Panc1 (cell line): ENCODE results near the gene CHCHD1. TPM values are rescaled to one million over a fixed set of nuclear protein-coding genes. Genes with fewer than 3 reads are reported as not detected.

Experiments used
- ATAC-seq: fragments of 200-7000 bp; cut with Tn5 transposase; 2 replicates; pipeline ENCODE4 v1.9.1; 2020; ENCODE audit warnings: mild to moderate bottlenecking, moderate library complexity
- BruUV-seq: library from RNA; stranded (reverse); fragments of 400-500 nt; replicated peaks from 2 replicates; lab custom pipeline; 2021; lab: Mats Ljungman, UMichigan
- CTCF ChIA-PET: fragments of 300-600 bp; sonication (Branson Sonifier 250); formaldehyde crosslinking; loops from one replicate; lab custom pipeline; 2022; ENCODE audit warnings: antibody characterized with exemption; lab: Charles Lee
- POLR2A ChIA-PET: fragments of 300-600 bp; sonication (Branson Sonifier 250); formaldehyde crosslinking; loops from one replicate; lab custom pipeline; 2022; ENCODE audit warnings: antibody characterized with exemption; lab: Charles Lee
- DNase-seq: peaks from one replicate; pipeline ENCODE4 v3.0.0-alpha.2; 2010; ENCODE audit warnings: low read depth, low spot score
- H3K27ac ChIP-seq: 2 replicates; pipeline ENCODE4 v1.5.1; 2011; ENCODE audit warnings: mild to moderate bottlenecking, low read length, inconsistent platforms
- H3K27me3 ChIP-seq: fragments of 200-500 bp; sonication (Bioruptor generic); 2 replicates; pipeline ENCODE4 v1.6.0; 2014; ENCODE audit warnings: low read length, inconsistent platforms; ENCODE audit not compliant: control insufficient read depth, insufficient read depth
- H3K36me3 ChIP-seq: fragments of 200-500 bp; sonication (Bioruptor generic); 2 replicates; pipeline ENCODE4 v1.5.1; 2014; ENCODE audit warnings: inconsistent platforms, mild to moderate bottlenecking, low read length, moderate library complexity; ENCODE audit not compliant: control insufficient read depth, insufficient read depth
- H3K4me1 ChIP-seq: 2 replicates; pipeline ENCODE4 v1.5.1; 2011; ENCODE audit warnings: inconsistent platforms, mild to moderate bottlenecking, low read length, moderate library complexity; ENCODE audit not compliant: control insufficient read depth, insufficient read depth
- H3K4me3 ChIP-seq, 2 experiments: 2 replicates each; pipeline ENCODE4 v1.5.1; 2011 to 2012; ENCODE audit warnings: low read depth in 2 of 2, low read length in 2 of 2, mild to moderate bottlenecking in 2 of 2, inconsistent platforms in 1 of 2, moderate library complexity in 1 of 2
- H3K9me3 ChIP-seq: fragments of 200-500 bp; sonication (Bioruptor generic); 2 replicates; pipeline ENCODE4 v1.5.1; 2014; ENCODE audit warnings: low read depth, mild to moderate bottlenecking, inconsistent platforms, low read length, moderate library complexity; ENCODE audit not compliant: control insufficient read depth, insufficient read depth
- POLR2AphosphoS5 ChIP-seq: IDR thresholded peaks from 2 replicates; pipeline ENCODE4 v1.6.1; 2012; ENCODE audit warnings: mild to moderate bottlenecking, low read depth, low read length, moderate library complexity
- SIN3A ChIP-seq: IDR thresholded peaks from 2 replicates; pipeline ENCODE4 v1.6.1; 2012; ENCODE audit warnings: low read depth, mild to moderate bottlenecking, low read length, moderate library complexity, borderline replicate concordance; ENCODE audit not compliant: insufficient read depth
- TCF7L2 ChIP-seq: IDR thresholded peaks from 2 replicates; pipeline ENCODE4 v1.6.1; 2011; ENCODE audit warnings: mild to moderate bottlenecking, low read depth, low read length, inconsistent platforms
- in situ Hi-C: cut with HindIII; loops from 2 replicates; pipeline ENCODE4 v1.10.0; 2016; ENCODE audit warnings: low sequenced_read_pairs, low pct_unique_long_range_greater_than_20kb
- intact Hi-C: fragments of 100-400 bp; cut with micrococcal nuclease; formaldehyde crosslinking; loops from one replicate; pipeline ENCODE4 v1.10.0; 2022; ENCODE audit not compliant: unreplicated experiment
- total RNA-seq: library from RNA; stranded (reverse); gene quantifications from one replicate; pipeline ENCODE4 v1.2.1, GENCODE V29; 2021; ENCODE audit not compliant: unreplicated experiment
- TF ChIP-seq, protein P1 (sequence below): fragments of 450-650 bp; IDR thresholded peaks from 2 replicates; pipeline ENCODE4 v1.5.1; 2017; ENCODE audit warnings: mild to moderate bottlenecking
- TF ChIP-seq, protein P2 (sequence below), 2 experiments: IDR thresholded peaks; 2 replicates each; pipeline ENCODE4 v1.6.1; 2011 to 2012; ENCODE audit warnings: low read depth in 2 of 2, control low read depth in 1 of 2, low read length in 1 of 2, mild to moderate bottlenecking in 1 of 2, moderate library complexity in 1 of 2; ENCODE audit not compliant: insufficient read depth in 1 of 2

Gene CHCHD1
- total RNA-seq, 1 experiment from 2014 or later: 41.2 TPM

DNA sequence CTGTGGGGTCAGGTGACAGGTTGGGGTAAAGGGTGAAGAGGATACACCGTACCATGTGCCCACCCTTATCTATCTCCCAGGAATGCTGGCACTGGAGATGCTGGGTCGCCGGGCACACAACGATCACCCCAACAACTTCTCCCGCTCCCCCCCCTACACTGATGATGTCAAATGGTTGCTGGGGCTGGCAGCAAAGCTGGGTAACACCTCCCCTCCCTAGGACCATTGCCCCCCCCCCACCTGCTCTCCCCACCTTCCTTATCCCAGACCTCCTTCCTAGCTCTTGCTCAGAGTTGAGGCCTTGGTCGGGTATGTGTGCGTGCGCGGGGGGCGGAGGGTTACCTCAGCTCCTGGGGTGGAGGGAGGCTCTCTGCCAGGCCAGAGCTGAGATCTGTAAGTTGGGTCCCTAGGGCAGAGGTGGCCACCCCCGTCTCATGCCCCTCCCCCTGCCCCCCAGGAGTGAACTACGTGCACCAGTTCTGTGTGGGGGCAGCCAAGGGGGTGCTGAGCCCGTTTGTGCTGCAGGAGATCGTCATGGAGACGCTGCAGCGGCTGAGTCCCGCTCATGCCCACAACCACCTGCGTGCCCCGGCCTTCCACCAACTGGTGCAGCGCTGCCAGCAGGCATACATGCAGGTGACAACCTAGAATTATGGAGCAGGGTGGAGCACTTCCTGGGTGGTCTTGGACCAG lies 18.9 kb downstream of the CHCHD1 start:
- Histone ChIP-seq H3K27ac (no peak overlapping the region), H3K4me3 (no peak overlapping the region), H3K4me1 (no peaks in the 10 kb centered on the region), H3K27me3 (no peaks in the 10 kb centered on the region), H3K9me3 (no peaks in the 10 kb centered on the region), H3K36me3 (peaks cover 11% of the 10 kb centered on the region)
- BruUV-seq: no TSS peak
- DNase-seq (no peak), ATAC-seq (peak; percentile 10; the same call in 1 of the 2 replicates)
- intact Hi-C loops: no loop called here
- ChIA-PET POLR2A (no interaction called here), CTCF (no interaction called here)
- no peak for TF ChIP-seq POLR2AphosphoS5
- no peak for TF ChIP-seq TCF7L2
- TF ChIP-seq, protein P1, sequence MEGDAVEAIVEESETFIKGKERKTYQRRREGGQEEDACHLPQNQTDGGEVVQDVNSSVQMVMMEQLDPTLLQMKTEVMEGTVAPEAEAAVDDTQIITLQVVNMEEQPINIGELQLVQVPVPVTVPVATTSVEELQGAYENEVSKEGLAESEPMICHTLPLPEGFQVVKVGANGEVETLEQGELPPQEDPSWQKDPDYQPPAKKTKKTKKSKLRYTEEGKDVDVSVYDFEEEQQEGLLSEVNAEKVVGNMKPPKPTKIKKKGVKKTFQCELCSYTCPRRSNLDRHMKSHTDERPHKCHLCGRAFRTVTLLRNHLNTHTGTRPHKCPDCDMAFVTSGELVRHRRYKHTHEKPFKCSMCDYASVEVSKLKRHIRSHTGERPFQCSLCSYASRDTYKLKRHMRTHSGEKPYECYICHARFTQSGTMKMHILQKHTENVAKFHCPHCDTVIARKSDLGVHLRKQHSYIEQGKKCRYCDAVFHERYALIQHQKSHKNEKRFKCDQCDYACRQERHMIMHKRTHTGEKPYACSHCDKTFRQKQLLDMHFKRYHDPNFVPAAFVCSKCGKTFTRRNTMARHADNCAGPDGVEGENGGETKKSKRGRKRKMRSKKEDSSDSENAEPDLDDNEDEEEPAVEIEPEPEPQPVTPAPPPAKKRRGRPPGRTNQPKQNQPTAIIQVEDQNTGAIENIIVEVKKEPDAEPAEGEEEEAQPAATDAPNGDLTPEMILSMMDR: no peak
- no peak for TF ChIP-seq SIN3A
- TF ChIP-seq, protein P2, sequence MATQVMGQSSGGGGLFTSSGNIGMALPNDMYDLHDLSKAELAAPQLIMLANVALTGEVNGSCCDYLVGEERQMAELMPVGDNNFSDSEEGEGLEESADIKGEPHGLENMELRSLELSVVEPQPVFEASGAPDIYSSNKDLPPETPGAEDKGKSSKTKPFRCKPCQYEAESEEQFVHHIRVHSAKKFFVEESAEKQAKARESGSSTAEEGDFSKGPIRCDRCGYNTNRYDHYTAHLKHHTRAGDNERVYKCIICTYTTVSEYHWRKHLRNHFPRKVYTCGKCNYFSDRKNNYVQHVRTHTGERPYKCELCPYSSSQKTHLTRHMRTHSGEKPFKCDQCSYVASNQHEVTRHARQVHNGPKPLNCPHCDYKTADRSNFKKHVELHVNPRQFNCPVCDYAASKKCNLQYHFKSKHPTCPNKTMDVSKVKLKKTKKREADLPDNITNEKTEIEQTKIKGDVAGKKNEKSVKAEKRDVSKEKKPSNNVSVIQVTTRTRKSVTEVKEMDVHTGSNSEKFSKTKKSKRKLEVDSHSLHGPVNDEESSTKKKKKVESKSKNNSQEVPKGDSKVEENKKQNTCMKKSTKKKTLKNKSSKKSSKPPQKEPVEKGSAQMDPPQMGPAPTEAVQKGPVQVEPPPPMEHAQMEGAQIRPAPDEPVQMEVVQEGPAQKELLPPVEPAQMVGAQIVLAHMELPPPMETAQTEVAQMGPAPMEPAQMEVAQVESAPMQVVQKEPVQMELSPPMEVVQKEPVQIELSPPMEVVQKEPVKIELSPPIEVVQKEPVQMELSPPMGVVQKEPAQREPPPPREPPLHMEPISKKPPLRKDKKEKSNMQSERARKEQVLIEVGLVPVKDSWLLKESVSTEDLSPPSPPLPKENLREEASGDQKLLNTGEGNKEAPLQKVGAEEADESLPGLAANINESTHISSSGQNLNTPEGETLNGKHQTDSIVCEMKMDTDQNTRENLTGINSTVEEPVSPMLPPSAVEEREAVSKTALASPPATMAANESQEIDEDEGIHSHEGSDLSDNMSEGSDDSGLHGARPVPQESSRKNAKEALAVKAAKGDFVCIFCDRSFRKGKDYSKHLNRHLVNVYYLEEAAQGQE (IDR thresholded peaks at IDR 0.05; ENCODE audit: insufficient read depth in 1 of 2, low read depth in 2 of 2, low read length in 1 of 2): no peak
- in situ Hi-C loops: no loop called here

DNA sequence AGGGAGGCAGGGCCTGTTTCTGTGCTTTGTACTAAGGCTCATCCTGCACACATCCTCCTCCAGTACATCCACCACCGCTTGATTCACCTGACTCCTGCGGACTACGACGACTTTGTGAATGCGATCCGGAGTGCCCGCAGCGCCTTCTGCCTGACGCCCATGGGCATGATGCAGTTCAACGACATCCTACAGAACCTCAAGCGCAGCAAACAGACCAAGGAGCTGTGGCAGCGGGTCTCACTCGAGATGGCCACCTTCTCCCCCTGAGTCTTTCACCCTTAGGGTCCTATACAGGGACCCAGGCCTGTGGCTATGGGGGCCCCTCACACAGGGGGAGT lies 19.4 kb downstream of the CHCHD1 start:
- no peaks in the 10 kb centered on the region for H3K27me3 ChIP-seq
- no peaks in the 10 kb centered on the region for H3K4me1 ChIP-seq
- H3K9me3 ChIP-seq: no peaks in the 10 kb centered on the region
- ChIA-PET POLR2A (interaction anchor here (0.6 kb wide), 1 partner anchor 29 kb away, joined by 4 read pairs; no protein-coding TSS in a partner anchor), CTCF (no interaction called here)
- H3K36me3 ChIP-seq: peaks cover 11% of the 10 kb centered on the region
- no peak overlapping the region for H3K4me3 ChIP-seq
- TF ChIP-seq, protein P1: no peak
- TF ChIP-seq SIN3A (no peak), TCF7L2 (no peak), POLR2AphosphoS5 (no peak)
- TF ChIP-seq, protein P2 (IDR thresholded peaks at IDR 0.05; ENCODE audit: insufficient read depth in 1 of 2, low read depth in 2 of 2, low read length in 1 of 2): no peak
- no peak for DNase-seq
- in situ Hi-C loops (no loop called here), intact Hi-C loops (no loop called here)
- no peak overlapping the region for H3K27ac ChIP-seq
- BruUV-seq: no TSS peak
- ATAC-seq: no peak; the same call in 1 of the 2 replicates
